GM12878 (cell line): ENCODE data around the gene FGF1. TPM values are rescaled to one million over a fixed set of nuclear protein-coding genes. Genes with fewer than 3 reads are reported as not detected.

Experiments
- ATAC-seq: fragments of 200-7000 bp; cut with Tn5 transposase; 3 replicates; pipeline ENCODE4 v1.9.1; 2020; ENCODE audit warnings: mild to moderate bottlenecking, moderate library complexity
- BruUV-seq: library from RNA; stranded (reverse); fragments of 400-500 nt; replicated peaks from 2 replicates; lab custom pipeline; 2021; lab: Mats Ljungman, UMichigan
- CTCF ChIA-PET: fragments of 300-600 bp; sonication (Branson Sonifier 250); formaldehyde crosslinking; extraction: SDS; loops from one replicate; lab custom pipeline; 2021; ENCODE audit warnings: inconsistent platforms; lab: Yijun Ruan, JAX
- POLR2A ChIA-PET: fragments of 350-600 bp; formaldehyde crosslinking; extraction: SDS; loops from one replicate; lab custom pipeline; 2021; ENCODE audit warnings: inconsistent platforms; lab: Charles Lee
- RAD21 ChIA-PET: fragments of 300-600 bp; sonication (Branson Sonifier 250); formaldehyde crosslinking; loops from one replicate; lab custom pipeline; 2023; ENCODE audit warnings: antibody characterized with exemption; ENCODE audit not compliant: unreplicated experiment; lab: Charles Lee
- SMC1A ChIA-PET: fragments of 300-600 bp; sonication (Branson Sonifier 250); formaldehyde crosslinking; loops from one replicate; lab custom pipeline; 2023; ENCODE audit not compliant: unreplicated experiment, uncharacterized antibody; lab: Charles Lee
- DNase-seq: peaks from one replicate; pipeline ENCODE4 v3.0.0-alpha.2; 2011; ENCODE audit warnings: low read depth, low spot score
- FAIRE-seq: peaks from 3 replicates; lab custom pipeline; 2011; peaks lifted over from hg19 to GRCh38; lab: Jason Lieb, UNC
- H2AFZ ChIP-seq: 2 replicates; pipeline ENCODE4 v1.6.0; 2011; ENCODE audit warnings: low read depth, low read length, control low read depth; ENCODE audit not compliant: control insufficient read depth
- H3K27ac ChIP-seq: 2 replicates; pipeline ENCODE4 v1.5.1; 2011; ENCODE audit warnings: control low read depth; ENCODE audit not compliant: control insufficient read depth, insufficient read depth
- H3K27me3 ChIP-seq, 2 experiments: replicated peaks in 1 of 2; 2 replicates each; pipeline versions ENCODE4 v1.6.0 to v1.6.1; 2011; ENCODE audit warnings: low read length in 1 of 2; ENCODE audit not compliant: control insufficient read depth in 2 of 2, insufficient read depth in 2 of 2
- H3K36me3 ChIP-seq, 2 experiments: 2 replicates each; pipeline ENCODE4 v1.5.1; 2011; ENCODE audit warnings: low read length in 1 of 2; ENCODE audit not compliant: control insufficient read depth in 2 of 2, insufficient read depth in 2 of 2
- H3K4me1 ChIP-seq: 2 replicates; pipeline ENCODE4 v1.6.1; 2011; ENCODE audit warnings: mild to moderate bottlenecking, low read length, moderate library complexity, mixed read lengths; ENCODE audit not compliant: control insufficient read depth, insufficient read depth
- H3K4me2 ChIP-seq: 2 replicates; pipeline ENCODE4 v1.6.0; 2011; ENCODE audit warnings: control low read depth; ENCODE audit not compliant: control insufficient read depth, insufficient read depth
- H3K4me3 ChIP-seq: fragments of 200-600 bp; sonication (generic); 2 replicates; pipeline ENCODE4 v1.5.1; 2016
- H3K79me2 ChIP-seq: 2 replicates; pipeline ENCODE4 v1.6.0; 2011; ENCODE audit warnings: low read length; ENCODE audit not compliant: control insufficient read depth, insufficient read depth
- H3K9ac ChIP-seq: 2 replicates; pipeline ENCODE4 v1.8.0; 2011; ENCODE audit warnings: low read length, control low read depth, mixed read lengths; ENCODE audit not compliant: control insufficient read depth, insufficient read depth
- H3K9me3 ChIP-seq: replicated peaks from 3 replicates; pipeline ENCODE4 v1.5.1; 2011; ENCODE audit warnings: mild to moderate bottlenecking, low read length; ENCODE audit not compliant: control insufficient read depth, insufficient read depth
- H4K20me1 ChIP-seq: 2 replicates; pipeline ENCODE4 v1.6.0; 2011; ENCODE audit not compliant: control insufficient read depth, insufficient read depth
- CBFB ChIP-seq: IDR thresholded peaks from 2 replicates; pipeline ENCODE4 v1.6.1; 2016; ENCODE audit warnings: antibody characterized with exemption, low read depth
- DPF2 ChIP-seq: fragments of 450-650 bp; IDR thresholded peaks from 2 replicates; pipeline ENCODE4 v1.6.1; 2017; ENCODE audit warnings: mild to moderate bottlenecking
- IRF5 ChIP-seq: fragments of 450-650 bp; IDR thresholded peaks from 2 replicates; pipeline ENCODE4 v1.6.1; 2017; ENCODE audit warnings: borderline replicate concordance
- MYC ChIP-seq: IDR thresholded peaks from 2 replicates; pipeline ENCODE4 v1.6.1; 2011; ENCODE audit warnings: mild to moderate bottlenecking, low read length, moderate library complexity, inconsistent platforms; ENCODE audit not compliant: insufficient read depth, insufficient replicate concordance, insufficient read length, severe bottlenecking
- NFYB ChIP-seq: IDR thresholded peaks from 2 replicates; pipeline ENCODE4 v1.6.1; 2011; ENCODE audit warnings: low read depth, mild to moderate bottlenecking, low read length, improper control_type of control experiment, moderate library complexity; ENCODE audit not compliant: insufficient read depth
- POLR2A ChIP-seq: IDR thresholded peaks from 2 replicates; pipeline ENCODE4 v1.6.1; 2011; ENCODE audit warnings: low read depth, mild to moderate bottlenecking, low read length
- SMAD1 ChIP-seq: fragments of 450-650 bp; IDR thresholded peaks from 2 replicates; pipeline ENCODE4 v1.6.1; 2018; ENCODE audit warnings: mild to moderate bottlenecking, low read depth; ENCODE audit not compliant: partially characterized antibody
- TARDBP ChIP-seq: IDR thresholded peaks from 2 replicates; pipeline ENCODE4 v1.6.1; 2016; ENCODE audit warnings: borderline replicate concordance
- YBX1 ChIP-seq: fragments of 450-650 bp; IDR thresholded peaks from 2 replicates; pipeline ENCODE4 v1.6.1; 2016; ENCODE audit warnings: antibody characterized with exemption
- WGBS: methylation state at CpG from one replicate; pipeline ENCODE4 v1.1.6; 2016; ENCODE audit warnings: low lambda C conversion rate; ENCODE audit not compliant: insufficient replicate concordance, insufficient coverage; ENCODE audit errors: missing lambda C conversion rate; 5-methylcytosine and 5-hydroxymethylcytosine counted together
- in situ Hi-C: fragments of 300-500 bp; cut with MboI; formaldehyde crosslinking; loops from 9 replicates; pipeline ENCODE4 v1.14.3; 2018; ENCODE audit warnings: mixed read lengths
- intact Hi-C: fragments of 100-400 bp; cut with micrococcal nuclease; formaldehyde crosslinking; loops from one replicate; pipeline ENCODE4 v1.14.2; 2022; ENCODE audit not compliant: unreplicated experiment
- polyA plus RNA-seq, 11 experiments: library from polyadenylated mRNA; depleted of rRNA in 4 of 11; unstranded in 6 of 11; stranded (reverse) in 5 of 11; fragments of >200 nt; fragmentation: Nextera tagmentation in 4 of 11; fragmentation: Illumina TruSeq in 1 of 11; extraction: Ambion mirVana in 4 of 11; extraction: Trizol in 1 of 11; gene quantifications; 1 replicate in 1 of 11; 2 replicates in 10 of 11; pipeline versions ENCODE4 v1.2.1 to v1.2.3, GENCODE V29; 2011 to 2016; ENCODE audit warnings: inconsistent platforms in 2 of 11, missing spikeins in 2 of 11, low read depth in 1 of 11
- total RNA-seq, 4 experiments: library from RNA; depleted of rRNA in 3 of 4; stranded (reverse); fragments of >200 nt in 3 of 4; fragmentation: Illumina TruSeq in 1 of 4; extraction: Trizol in 1 of 4; gene quantifications; 2 replicates each; pipeline versions ENCODE4 v1.2.1 to v1.2.3, GENCODE V29; 2013 to 2021
- TF ChIP-seq, protein P1 (sequence below): fragments of 450-650 bp; IDR thresholded peaks from 2 replicates; pipeline ENCODE4 v1.6.1; 2016; ENCODE audit warnings: mild to moderate bottlenecking, moderate library complexity, borderline replicate concordance
- TF ChIP-seq, protein P2 (sequence below): fragments of 450-650 bp; formaldehyde crosslinking; IDR thresholded peaks from 2 replicates; pipeline ENCODE4 v1.4.0; 2022; ENCODE audit warnings: mild to moderate bottlenecking, moderate library complexity
- TF ChIP-seq, protein P3 (sequence below): IDR thresholded peaks from 2 replicates; pipeline ENCODE4 v1.6.1; 2011; ENCODE audit warnings: borderline replicate concordance, low read depth, mild to moderate bottlenecking, moderate library complexity, low read length; ENCODE audit not compliant: insufficient read depth, poor library complexity, severe bottlenecking

FGF1 gene
- total and polyA plus RNA-seq, 10 of the 15 experiments (the other 5 are each of a cell fraction or from before 2014, with no cell fraction given): not detected

DNA sequence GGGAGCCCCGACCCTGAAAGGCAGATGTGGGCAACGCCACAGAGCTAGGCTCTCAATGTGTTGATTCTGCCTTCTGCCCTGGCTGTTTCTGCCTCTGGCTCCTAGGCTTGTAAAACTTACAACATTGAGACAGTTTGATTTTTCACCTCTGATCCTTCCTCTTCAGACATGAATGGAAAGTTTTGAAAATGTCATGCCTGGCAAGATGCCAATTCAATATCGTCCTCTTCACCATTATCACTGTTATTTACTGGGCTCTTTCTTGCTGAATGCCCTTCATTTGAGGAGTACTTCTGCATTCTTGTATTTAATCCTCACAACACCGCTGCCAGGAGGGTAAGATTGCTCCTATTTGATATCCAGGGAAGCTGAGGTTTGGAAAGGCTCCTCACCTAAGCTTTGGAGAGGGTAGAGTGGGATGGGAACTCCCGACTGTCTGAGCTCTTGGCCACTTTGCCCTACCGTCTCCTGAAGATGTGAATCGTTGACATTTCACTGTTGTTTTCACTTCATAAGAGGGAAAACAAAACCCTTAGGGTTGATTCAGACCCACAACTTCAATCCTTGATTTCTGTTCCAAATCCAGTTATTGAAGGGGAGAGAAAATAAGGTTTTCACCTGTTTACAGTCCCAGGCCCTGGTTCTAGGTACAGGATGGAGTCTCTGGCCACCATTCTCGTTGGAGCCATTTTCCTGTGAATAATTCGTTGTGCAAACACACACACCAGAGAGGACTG is 12.7 kb upstream of the FGF1 start:
- FAIRE-seq (no peak), ATAC-seq (no peak), DNase-seq (no peak)
- Histone ChIP-seq H2AFZ (no peak overlapping the region), H3K9me3 (no peaks in the 10 kb centered on the region; the same call in 2 of the 3 replicates), H3K9ac (no peak overlapping the region), H3K4me1 (no peaks in the 10 kb centered on the region), H3K4me2 (no peak overlapping the region), H3K27me3 (no peaks in the 10 kb centered on the region), H3K27ac (no peak overlapping the region), H3K4me3 (no peak overlapping the region), H4K20me1 (no peaks in the 10 kb centered on the region), H3K36me3 (no peaks in the 10 kb centered on the region), H3K79me2 (no peaks in the 10 kb centered on the region)
- intact Hi-C loops: loop anchor here (1.0 kb wide), 3 partner anchors 43 to 546 kb away; no protein-coding TSS in a partner anchor
- RAD21 ChIA-PET: interaction anchor here (1.1 to 2.8 kb wide), 2 partner anchors 44 to 547 kb away, joined by 7 to 22 read pairs; no protein-coding TSS in a partner anchor
- 28% methylated on average over 9 of the region's 9 CpGs for WGBS
- BruUV-seq: no TSS peak
- in situ Hi-C loops: loop anchor here (5.0 kb wide), 1 partner anchor 91 kb away; no protein-coding TSS in a partner anchor
- SMC1A ChIA-PET: interaction anchor here (0.7 to 2.8 kb wide), 9 partner anchors 12 to 555 kb away, joined by 3 to 13 read pairs (median 4); no protein-coding TSS in a partner anchor
- POLR2A ChIA-PET: no interaction called here
- CTCF ChIA-PET: interaction anchor here (0.7 to 4.2 kb wide), 30 partner anchors 8 to 820 kb away, joined by 3 to 46 read pairs (median 5); partner anchors contain the start of genes FGF1 and PCDH1
- no peak for TF ChIP-seq NFYB
- TF ChIP-seq MYC: no peak
- no peak for TF ChIP-seq CBFB
- TF ChIP-seq, protein P1, sequence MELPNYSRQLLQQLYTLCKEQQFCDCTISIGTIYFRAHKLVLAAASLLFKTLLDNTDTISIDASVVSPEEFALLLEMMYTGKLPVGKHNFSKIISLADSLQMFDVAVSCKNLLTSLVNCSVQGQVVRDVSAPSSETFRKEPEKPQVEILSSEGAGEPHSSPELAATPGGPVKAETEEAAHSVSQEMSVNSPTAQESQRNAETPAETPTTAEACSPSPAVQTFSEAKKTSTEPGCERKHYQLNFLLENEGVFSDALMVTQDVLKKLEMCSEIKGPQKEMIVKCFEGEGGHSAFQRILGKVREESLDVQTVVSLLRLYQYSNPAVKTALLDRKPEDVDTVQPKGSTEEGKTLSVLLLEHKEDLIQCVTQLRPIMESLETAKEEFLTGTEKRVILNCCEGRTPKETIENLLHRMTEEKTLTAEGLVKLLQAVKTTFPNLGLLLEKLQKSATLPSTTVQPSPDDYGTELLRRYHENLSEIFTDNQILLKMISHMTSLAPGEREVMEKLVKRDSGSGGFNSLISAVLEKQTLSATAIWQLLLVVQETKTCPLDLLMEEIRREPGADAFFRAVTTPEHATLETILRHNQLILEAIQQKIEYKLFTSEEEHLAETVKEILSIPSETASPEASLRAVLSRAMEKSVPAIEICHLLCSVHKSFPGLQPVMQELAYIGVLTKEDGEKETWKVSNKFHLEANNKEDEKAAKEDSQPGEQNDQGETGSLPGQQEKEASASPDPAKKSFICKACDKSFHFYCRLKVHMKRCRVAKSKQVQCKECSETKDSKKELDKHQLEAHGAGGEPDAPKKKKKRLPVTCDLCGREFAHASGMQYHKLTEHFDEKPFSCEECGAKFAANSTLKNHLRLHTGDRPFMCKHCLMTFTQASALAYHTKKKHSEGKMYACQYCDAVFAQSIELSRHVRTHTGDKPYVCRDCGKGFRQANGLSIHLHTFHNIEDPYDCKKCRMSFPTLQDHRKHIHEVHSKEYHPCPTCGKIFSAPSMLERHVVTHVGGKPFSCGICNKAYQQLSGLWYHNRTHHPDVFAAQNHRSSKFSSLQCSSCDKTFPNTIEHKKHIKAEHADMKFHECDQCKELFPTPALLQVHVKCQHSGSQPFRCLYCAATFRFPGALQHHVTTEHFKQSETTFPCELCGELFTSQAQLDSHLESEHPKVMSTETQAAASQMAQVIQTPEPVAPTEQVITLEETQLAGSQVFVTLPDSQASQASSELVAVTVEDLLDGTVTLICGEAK: no peak
- TF ChIP-seq, protein P2, sequence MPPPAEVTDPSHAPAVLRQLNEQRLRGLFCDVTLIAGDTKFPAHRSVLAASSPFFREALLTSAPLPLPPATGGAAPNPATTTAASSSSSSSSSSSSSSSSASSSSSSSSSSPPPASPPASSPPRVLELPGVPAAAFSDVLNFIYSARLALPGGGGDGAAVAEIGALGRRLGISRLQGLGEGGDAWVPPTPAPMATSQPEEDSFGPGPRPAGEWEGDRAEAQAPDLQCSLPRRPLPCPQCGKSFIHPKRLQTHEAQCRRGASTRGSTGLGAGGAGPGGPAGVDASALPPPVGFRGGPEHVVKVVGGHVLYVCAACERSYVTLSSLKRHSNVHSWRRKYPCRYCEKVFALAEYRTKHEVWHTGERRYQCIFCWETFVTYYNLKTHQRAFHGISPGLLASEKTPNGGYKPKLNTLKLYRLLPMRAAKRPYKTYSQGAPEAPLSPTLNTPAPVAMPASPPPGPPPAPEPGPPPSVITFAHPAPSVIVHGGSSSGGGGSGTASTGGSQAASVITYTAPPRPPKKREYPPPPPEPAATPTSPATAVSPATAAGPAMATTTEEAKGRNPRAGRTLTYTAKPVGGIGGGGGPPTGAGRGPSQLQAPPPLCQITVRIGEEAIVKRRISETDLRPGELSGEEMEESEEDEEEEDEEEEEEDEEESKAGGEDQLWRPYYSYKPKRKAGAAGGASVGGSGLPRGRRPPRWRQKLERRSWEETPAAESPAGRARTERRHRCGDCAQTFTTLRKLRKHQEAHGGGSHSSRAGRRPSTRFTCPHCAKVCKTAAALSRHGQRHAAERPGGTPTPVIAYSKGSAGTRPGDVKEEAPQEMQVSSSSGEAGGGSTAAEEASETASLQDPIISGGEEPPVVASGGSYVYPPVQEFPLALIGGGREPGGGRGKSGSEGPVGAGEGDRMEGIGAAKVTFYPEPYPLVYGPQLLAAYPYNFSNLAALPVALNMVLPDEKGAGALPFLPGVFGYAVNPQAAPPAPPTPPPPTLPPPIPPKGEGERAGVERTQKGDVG (CRISPR knock-in tag): no peak
- TF ChIP-seq, protein P3, sequence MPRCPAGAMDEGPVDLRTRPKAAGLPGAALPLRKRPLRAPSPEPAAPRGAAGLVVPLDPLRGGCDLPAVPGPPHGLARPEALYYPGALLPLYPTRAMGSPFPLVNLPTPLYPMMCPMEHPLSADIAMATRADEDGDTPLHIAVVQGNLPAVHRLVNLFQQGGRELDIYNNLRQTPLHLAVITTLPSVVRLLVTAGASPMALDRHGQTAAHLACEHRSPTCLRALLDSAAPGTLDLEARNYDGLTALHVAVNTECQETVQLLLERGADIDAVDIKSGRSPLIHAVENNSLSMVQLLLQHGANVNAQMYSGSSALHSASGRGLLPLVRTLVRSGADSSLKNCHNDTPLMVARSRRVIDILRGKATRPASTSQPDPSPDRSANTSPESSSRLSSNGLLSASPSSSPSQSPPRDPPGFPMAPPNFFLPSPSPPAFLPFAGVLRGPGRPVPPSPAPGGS: no peak
- TF ChIP-seq IRF5: no peak
- no peak for TF ChIP-seq DPF2
- TF ChIP-seq POLR2A: no peak
- no peak for TF ChIP-seq YBX1
- no peak for TF ChIP-seq SMAD1
- TF ChIP-seq TARDBP: no peak
